ENCODE measurements around the gene ARL2BP. TPM values are rescaled to one million over a fixed set of nuclear protein-coding genes. Genes with fewer than 3 reads are reported as not detected.

The ARL2BP gene
- total and polyA plus RNA-seq, 9 of the 15 experiments (the other 6 are each of a cell fraction or from before 2014, with no cell fraction given): 16.7 to 41.8 (median 27.2) TPM

- TF ChIP-seq ZNF398 (CRISPR knock-in tag; IDR thresholded peaks at IDR 0.05): no peak
These were observed 13.3 kb downstream of the ARL2BP start (continued) for GRCh38 chr16:57258226-57258909.

- CTCF ChIA-PET (ENCODE audit: low intra/inter-chr PET ratio): no interaction called here
- TF ChIP-seq ZNF316 (IDR thresholded peaks at IDR 0.05): no peak
- no peak for TF ChIP-seq CAMTA2 (CRISPR knock-in tag; conservative IDR thresholded peaks at IDR 0.05)
- no peak for TF ChIP-seq BDP1 (IDR thresholded peaks at IDR 0.05; ENCODE audit: insufficient read depth, insufficient read length)
- no peak for TF ChIP-seq CREB1 (IDR thresholded peaks at IDR 0.05)
- TF ChIP-seq CREB1 (CRISPR knock-in tag; IDR thresholded peaks at IDR 0.05): no peak
- no peak for TF ChIP-seq ARNT (IDR thresholded peaks at IDR 0.05)
- TF ChIP-seq STAG1 (CRISPR knock-in tag; IDR thresholded peaks at IDR 0.05; ENCODE audit: borderline replicate concordance): no peak
- no peak for TF ChIP-seq NKRF (IDR thresholded peaks at IDR 0.05; ENCODE audit: borderline replicate concordance)
- TF ChIP-seq TCFL5 (CRISPR knock-in tag; conservative IDR thresholded peaks at IDR 0.05): no peak
- no peak for TF ChIP-seq MIER1 (IDR thresholded peaks at IDR 0.05; ENCODE audit: low read depth)
- TF ChIP-seq NFXL1 (CRISPR knock-in tag; IDR thresholded peaks at IDR 0.05): no peak
- TF ChIP-seq KLF10 (CRISPR knock-in tag; IDR thresholded peaks at IDR 0.05): no peak
These were observed 13.9 kb downstream of the ARL2BP start for GRCh38 chr16:57258910-57259475.

More at GRCh38 chr16:57258910-57259475, 13.9 kb downstream of the ARL2BP start:
- ATAC-seq: no peak
- Histone ChIP-seq H3K79me2 (ENCODE audit: control insufficient read depth, insufficient read depth, low read length) (no peaks in the 10 kb centered on the region), H3K9me1 (ENCODE audit: control insufficient read depth, insufficient read depth, low read length) (no peaks in the 10 kb centered on the region), H3K36me3 (ENCODE audit: control insufficient read depth, insufficient read depth, low read length) (no peaks in the 10 kb centered on the region), H3K27me3 (ENCODE audit: control insufficient read depth in 2 of 2, insufficient read depth in 2 of 2, low read length in 2 of 2) (no peaks in the 10 kb centered on the region), H3K4me1 (replicated peaks in 1 of 2; ENCODE audit: control insufficient read depth in 2 of 2, insufficient read depth in 2 of 2, low read length in 2 of 2) (peaks cover 12 to 28% of the 10 kb centered on the region in 2 experiments; a peak in 4 of 5 replicates), H3K9ac (ENCODE audit: insufficient read depth in 1 of 2, low read depth in 2 of 2, low read length in 2 of 2) (no peak overlapping the region), H4K20me1 (replicated peaks; ENCODE audit: control insufficient read depth, insufficient read depth, low read length) (no peaks in the 10 kb centered on the region), H3K4me3 (no peak overlapping the region), H3K4me2 (ENCODE audit: insufficient read depth, low read length) (no peak overlapping the region), H3K27ac (ENCODE audit: extremely low read depth, low read depth, low read length) (no peak overlapping the region), H2AFZ (ENCODE audit: low read depth, low read length) (no peak overlapping the region), H3K9me3 (replicated peaks; ENCODE audit: control insufficient read depth, insufficient read depth, low read depth, low read length) (no peaks in the 10 kb centered on the region)
- no TSS peak for BruUV-seq (replicated peaks)
- FAIRE-seq: no peak
- 0% methylated on average over 1 of the region's 1 CpG for WGBS (ENCODE audit: insufficient coverage, low coverage, missing lambda C conversion rate)
- in situ Hi-C loops (cut with MboI): no loop called here
- POLR2A ChIA-PET: interaction anchor here (0.6 to 1.2 kb wide), 2 partner anchors 13 to 73 kb away, joined by 3 to 5 read pairs; partner anchors contain the start of genes PSME3IP1 and RSPRY1
- intact Hi-C loops (cut with micrococcal nuclease): no loop called here
- no peak for DNase-seq (ENCODE audit: extremely low read depth in 1 of 4, low spot score in 3 of 4)

Measured in K562 (cell line).